ENCODE measurements around the gene BRMS1.
"Not testable (repeated sequence)": the region's sequence is repeated elsewhere in the genome, so short reads cannot be mapped to it uniquely, and the experiment has no call there.

The BRMS1 gene

GRCh38 chr11:66363187-66363601, 18.3 kb upstream of the BRMS1 start:
- no peak for DNase-seq (ENCODE audit: low read depth)

- DNase-seq (ENCODE audit: low read depth): no peak
These were observed 17.7 kb upstream of the BRMS1 start for GRCh38 chr11:66362481-66363147.

- no peak for DNase-seq (ENCODE audit: low read depth)
These were observed 16.6 kb upstream of the BRMS1 start for GRCh38 chr11:66361502-66361941.

GRCh38 chr11:66360406-66361073, 15.6 kb upstream of the BRMS1 start:
- no peak for DNase-seq (ENCODE audit: low read depth)

GRCh38 chr11:66359662-66360087, 14.8 kb upstream of the BRMS1 start:
- no peak for DNase-seq (ENCODE audit: low read depth)

GRCh38 chr11:66350560-66351235, 5.8 kb upstream of the BRMS1 start:
- not testable (repeated sequence) for DNase-seq (ENCODE audit: low read depth)

GRCh38 chr11:66349084-66349386, 4.1 kb upstream of the BRMS1 start:
- DNase-seq (ENCODE audit: low read depth): no peak

GRCh38 chr11:66347425-66348276, 2.7 kb upstream of the BRMS1 start, which contains the start of gene B4GAT1:
B4GAT1 (minus strand) TSS chr11:66347629; CDS start chr11:66347545, 84 bp downstream.
- DNase-seq (ENCODE audit: low read depth): peak; percentile 60

- no peak for DNase-seq (ENCODE audit: low read depth)
These were observed 1.8 kb upstream of the BRMS1 start for GRCh38 chr11:66346476-66347424.

- DNase-seq (ENCODE audit: low read depth): no peak
These were observed 379 bp upstream of the BRMS1 start for GRCh38 chr11:66345316-66345649.

GRCh38 chr11:66343176-66343575, 1.7 kb downstream of the BRMS1 start:
- no peak for DNase-seq (ENCODE audit: low read depth)

- DNase-seq (ENCODE audit: low read depth): no peak
These were observed 3.3 kb downstream of the BRMS1 start for GRCh38 chr11:66341502-66342126.

GRCh38 chr11:66340596-66341501, 4.1 kb downstream of the BRMS1 start:
- no peak for DNase-seq (ENCODE audit: low read depth)

- no peak for DNase-seq (ENCODE audit: low read depth)
These were observed 5.0 kb downstream of the BRMS1 start for GRCh38 chr11:66339686-66340483.

GRCh38 chr11:66339162-66339675, 5.7 kb downstream of the BRMS1 start:
- DNase-seq (ENCODE audit: low read depth): no peak

GRCh38 chr11:66338276-66339161, 6.4 kb downstream of the BRMS1 start:
- no peak for DNase-seq (ENCODE audit: low read depth)

GRCh38 chr11:66337103-66337899, 7.6 kb downstream of the BRMS1 start:
- DNase-seq (ENCODE audit: low read depth): no peak
